G401 (cell line): ENCODE data around the gene APOL2. TPM values are rescaled to one million over a fixed set of nuclear protein-coding genes. Genes with fewer than 3 reads are reported as not detected.
"Not testable (repeated sequence)": the region's sequence is repeated elsewhere in the genome, so short reads cannot be mapped to it uniquely, and the experiment has no call there.

Source experiments
- DNase-seq: peaks from one replicate; pipeline ENCODE4 v3.0.0-alpha.2; 2015; ENCODE audit warnings: low spot score
- in situ Hi-C: cut with HindIII; loops from 2 replicates; pipeline ENCODE4 v1.10.0; 2016; ENCODE audit warnings: low sequenced_read_pairs, mixed read lengths
- total RNA-seq: library from RNA; depleted of rRNA; stranded (reverse); fragments of >200 nt; shearing (Covaris generic); gene quantifications from 2 replicates; pipeline ENCODE4 v1.2.3, GENCODE V29; 2014

The APOL2 gene
- total RNA-seq, 1 experiment from 2014 or later = 33.5 TPM

GRCh38 chr22:36263886-36264664 is 24.7 kb upstream of the APOL2 start:
- in situ Hi-C loops, DNase-seq: not testable (repeated sequence)

- in situ Hi-C loops = not testable (repeated sequence)
These were observed 23.9 kb upstream of the APOL2 start for GRCh38 chr22:36263216-36263673.

GRCh38 chr22:36262307-36262706 is 23.0 kb upstream of the APOL2 start:
- DNase-seq, in situ Hi-C loops: not testable (repeated sequence)

More at GRCh38 chr22:36263216-36263673, 23.9 kb upstream of the APOL2 start:
- DNase-seq = not testable (repeated sequence)

- in situ Hi-C loops, DNase-seq: not testable (repeated sequence)
These were observed 22.3 kb upstream of the APOL2 start for GRCh38 chr22:36261675-36262074.

- in situ Hi-C loops = no loop called here
- DNase-seq = no peak
These were observed 20.4 kb upstream of the APOL2 start for GRCh38 chr22:36259615-36260300.

- no peak for DNase-seq
- in situ Hi-C loops = no loop called here
These were observed 19.6 kb upstream of the APOL2 start for GRCh38 chr22:36258701-36259614.

GRCh38 chr22:36257948-36258670 is 18.8 kb upstream of the APOL2 start:
- no peak for DNase-seq
- in situ Hi-C loops = no loop called here

- in situ Hi-C loops = no loop called here
- DNase-seq = no peak
These were observed 18.0 kb upstream of the APOL2 start for GRCh38 chr22:36257308-36257707.

GRCh38 chr22:36256478-36256877 is 17.2 kb upstream of the APOL2 start:
- DNase-seq = no peak
- in situ Hi-C loops = no loop called here

GRCh38 chr22:36255572-36255971 is 16.2 kb upstream of the APOL2 start:
- in situ Hi-C loops, DNase-seq: not testable (repeated sequence)

- no peak for DNase-seq
- in situ Hi-C loops = no loop called here
These were observed 14.5 kb upstream of the APOL2 start for GRCh38 chr22:36253523-36254490.

- in situ Hi-C loops = no loop called here
- DNase-seq = no peak
These were observed 13.6 kb upstream of the APOL2 start, which contains the start of gene APOL1 for GRCh38 chr22:36252754-36253522. Gene APOL1, plus strand, starts transcription at chr22:36253133. Its CDS starts 1,823 bp downstream, at chr22:36254956.

- DNase-seq, in situ Hi-C loops: not testable (repeated sequence)
These were observed 12.8 kb upstream of the APOL2 start for GRCh38 chr22:36251979-36252608.

GRCh38 chr22:36250292-36250960 is 11.1 kb upstream of the APOL2 start:
- in situ Hi-C loops, DNase-seq: not testable (repeated sequence)

GRCh38 chr22:36249160-36249559 is 9.8 kb upstream of the APOL2 start:
- DNase-seq = no peak
- in situ Hi-C loops = no loop called here

GRCh38 chr22:36247955-36248354 is 8.6 kb upstream of the APOL2 start:
- in situ Hi-C loops = no loop called here
- DNase-seq = no peak
